HCT116 (cell line): Measurements from ENCODE around the gene TALDO1.

ENCODE experiments used
- EZH2phosphoT487 ChIP-seq: fragments of 200-600 bp; IDR thresholded peaks from 2 replicates; pipeline ENCODE4 v1.6.1; 2018; ENCODE audit warnings: antibody characterized with exemption, borderline replicate concordance
- FOSL1 ChIP-seq: IDR thresholded peaks from 2 replicates; pipeline ENCODE4 v1.6.1; 2012; ENCODE audit warnings: low read depth
- POLR2A ChIP-seq: IDR thresholded peaks from 2 replicates; pipeline ENCODE4 v1.7.0; 2011; ENCODE audit warnings: borderline replicate concordance; ENCODE audit not compliant: insufficient read depth, insufficient read length; ENCODE audit errors: extremely low read depth
- POLR2AphosphoS5 ChIP-seq: IDR thresholded peaks from 2 replicates; pipeline ENCODE4 v1.6.1; 2011; ENCODE audit warnings: mild to moderate bottlenecking, low read depth, low read length, moderate library complexity
- SIN3A ChIP-seq: IDR thresholded peaks from 2 replicates; pipeline ENCODE4 v1.6.1; 2012; ENCODE audit warnings: low read depth
- YY1 ChIP-seq: IDR thresholded peaks from 2 replicates; pipeline ENCODE4 v1.6.1; 2011; ENCODE audit warnings: low read length, low read depth, moderate library complexity, mild to moderate bottlenecking; ENCODE audit not compliant: insufficient replicate concordance; ENCODE audit errors: extremely low read depth
- ZFX ChIP-seq: fragments of 450-650 bp; IDR thresholded peaks from 2 replicates; pipeline ENCODE4 v1.6.1; 2017
- TF ChIP-seq, protein P1 (sequence below), 3 experiments: fragments of 200-600 bp in 1 of 3; sonication (generic) in 1 of 3; IDR thresholded peaks in 2 of 3; conservative IDR thresholded peaks in 1 of 3; 2 replicates each; pipeline ENCODE4 v1.5.1; 2012 to 2017; ENCODE audit warnings: low read depth in 2 of 3, low read length in 2 of 3, antibody characterized with exemption in 1 of 3, borderline replicate concordance in 1 of 3, control low read depth in 1 of 3, mild to moderate bottlenecking in 1 of 3, mixed read lengths in 1 of 3, mixed run types in 1 of 3, moderate library complexity in 1 of 3; ENCODE audit not compliant: insufficient read depth in 1 of 3
- TF ChIP-seq, protein P2 (sequence below): IDR thresholded peaks from 2 replicates; pipeline ENCODE4 v1.6.1; 2012

GRCh38 chr11:745428-745827 is 1.8 kb upstream of the TALDO1 start:
- TF ChIP-seq, protein P1, sequence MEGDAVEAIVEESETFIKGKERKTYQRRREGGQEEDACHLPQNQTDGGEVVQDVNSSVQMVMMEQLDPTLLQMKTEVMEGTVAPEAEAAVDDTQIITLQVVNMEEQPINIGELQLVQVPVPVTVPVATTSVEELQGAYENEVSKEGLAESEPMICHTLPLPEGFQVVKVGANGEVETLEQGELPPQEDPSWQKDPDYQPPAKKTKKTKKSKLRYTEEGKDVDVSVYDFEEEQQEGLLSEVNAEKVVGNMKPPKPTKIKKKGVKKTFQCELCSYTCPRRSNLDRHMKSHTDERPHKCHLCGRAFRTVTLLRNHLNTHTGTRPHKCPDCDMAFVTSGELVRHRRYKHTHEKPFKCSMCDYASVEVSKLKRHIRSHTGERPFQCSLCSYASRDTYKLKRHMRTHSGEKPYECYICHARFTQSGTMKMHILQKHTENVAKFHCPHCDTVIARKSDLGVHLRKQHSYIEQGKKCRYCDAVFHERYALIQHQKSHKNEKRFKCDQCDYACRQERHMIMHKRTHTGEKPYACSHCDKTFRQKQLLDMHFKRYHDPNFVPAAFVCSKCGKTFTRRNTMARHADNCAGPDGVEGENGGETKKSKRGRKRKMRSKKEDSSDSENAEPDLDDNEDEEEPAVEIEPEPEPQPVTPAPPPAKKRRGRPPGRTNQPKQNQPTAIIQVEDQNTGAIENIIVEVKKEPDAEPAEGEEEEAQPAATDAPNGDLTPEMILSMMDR (IDR thresholded peaks at IDR 0.05 in 2 of 3, conservative IDR thresholded peaks at IDR 0.05 in 1 of 3; ENCODE audit: borderline replicate concordance in 1 of 3, insufficient read depth in 1 of 3, low read depth in 2 of 3, low read length in 2 of 3) = no peak
- TF ChIP-seq, protein P2, sequence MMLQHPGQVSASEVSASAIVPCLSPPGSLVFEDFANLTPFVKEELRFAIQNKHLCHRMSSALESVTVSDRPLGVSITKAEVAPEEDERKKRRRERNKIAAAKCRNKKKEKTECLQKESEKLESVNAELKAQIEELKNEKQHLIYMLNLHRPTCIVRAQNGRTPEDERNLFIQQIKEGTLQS = no peak
- TF ChIP-seq EZH2phosphoT487 (no peak), POLR2AphosphoS5 (no peak), YY1 (no peak), POLR2A (no peak), ZFX (no peak), FOSL1 (no peak), SIN3A (no peak)
